Measurements from ENCODE around the gene ADAMTS13.

ADAMTS13 gene

DNA sequence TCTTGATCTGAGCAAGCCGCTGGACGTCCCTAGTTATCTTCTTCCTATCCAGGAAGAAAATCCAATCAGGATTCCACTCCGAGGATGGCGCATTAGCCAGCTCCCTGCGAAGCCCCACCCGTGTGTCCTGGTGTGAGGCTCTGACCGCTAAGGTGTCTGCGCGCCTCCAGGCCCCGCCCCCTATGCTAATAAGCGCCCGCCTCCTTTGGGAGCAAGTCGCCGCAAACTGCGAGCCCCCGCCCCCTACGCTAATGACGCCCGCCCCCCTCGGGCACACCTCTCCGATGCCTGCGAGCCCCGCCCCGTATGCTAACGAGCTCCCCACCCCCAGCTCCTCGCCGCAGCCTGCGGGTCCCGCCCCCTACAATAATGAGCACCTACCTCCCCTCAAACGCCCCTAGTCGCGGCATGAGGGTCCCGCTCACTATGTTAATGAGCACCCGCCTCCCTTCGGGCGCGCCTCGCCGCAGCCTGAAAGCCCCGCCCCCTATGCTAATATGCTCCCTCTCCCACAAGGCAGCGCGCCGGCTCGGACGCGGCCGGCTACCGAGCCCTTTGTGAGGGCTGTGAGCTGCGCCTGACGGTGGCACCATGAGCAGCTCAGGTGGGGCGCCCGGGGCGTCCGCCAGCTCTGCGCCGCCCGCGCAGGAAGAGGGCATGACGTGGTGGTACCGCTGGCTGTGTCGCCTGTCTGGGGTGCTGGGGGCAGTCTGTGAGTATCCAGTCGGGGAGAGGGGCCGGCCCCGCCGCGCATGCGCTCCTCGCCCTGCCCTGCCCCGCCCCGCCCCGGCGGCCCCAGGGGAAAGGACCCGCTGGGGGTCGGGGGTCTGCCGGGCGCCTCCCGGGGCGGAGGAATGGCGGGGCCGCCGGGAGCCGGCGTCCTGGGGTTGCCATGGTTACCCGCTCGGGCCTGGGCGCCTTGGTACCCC is 37.6 kb downstream of the ADAMTS13 start, which contains the start of gene CACFD1:
Gene CACFD1, plus strand, starts transcription at position 503 of the 929 bp plus-strand sequence. Its CDS starts 89 bp downstream, at position 592.
- peak within 1 kb of the TSS; percentile 74 for H3K4me3 ChIP-seq (ENCODE audit: low read length)

DNA sequence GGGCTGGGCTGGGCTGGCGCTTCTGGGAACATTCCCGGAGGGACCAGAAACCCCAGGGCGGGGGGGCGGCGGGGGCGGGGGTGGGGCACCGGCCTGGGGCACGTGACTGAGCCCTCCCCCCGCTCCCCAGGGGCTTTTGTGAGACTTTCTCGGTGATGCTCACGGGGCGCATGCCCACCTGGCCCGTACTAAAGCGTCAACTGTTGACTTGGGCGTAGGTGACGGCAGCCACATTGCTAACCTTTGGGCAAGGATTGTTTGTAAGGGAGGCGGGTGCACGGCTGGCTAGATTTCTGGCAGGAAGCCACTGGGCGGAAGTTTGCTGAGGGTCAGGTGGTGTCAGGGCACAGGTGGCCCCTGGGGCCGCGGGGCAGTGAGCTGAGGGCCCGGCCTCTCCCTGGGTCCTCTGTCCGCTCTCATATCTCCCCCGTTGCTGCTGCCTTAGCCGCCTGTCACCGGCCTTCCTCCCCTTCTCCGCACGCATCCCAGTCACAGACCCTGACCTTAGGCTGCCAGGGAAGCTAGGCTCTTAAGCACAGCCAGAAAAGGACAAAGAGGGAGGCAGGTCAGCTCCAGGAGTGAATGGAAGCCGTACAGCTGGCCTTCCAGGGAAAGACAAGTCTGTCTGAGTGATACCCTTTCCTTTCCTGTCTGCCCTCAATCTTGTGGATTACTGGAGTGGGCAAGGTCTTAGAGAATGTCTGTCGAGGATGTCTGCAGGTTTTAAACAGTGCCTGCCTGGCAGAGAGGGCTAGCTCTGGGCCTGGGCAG is 38.4 kb downstream of the ADAMTS13 start:
- peak overlapping the region; percentile 74; the same call in 1 of the 2 replicates for H3K4me3 ChIP-seq (ENCODE audit: low read length)
- TF ChIP-seq ZNF274 (IDR thresholded peaks at IDR 0.05; ENCODE audit: low read depth, low read length): no peak

More for the DNA sequence above, 37.6 kb downstream of the ADAMTS13 start, which contains the start of gene CACFD1:
- no peak for TF ChIP-seq ZNF274 (IDR thresholded peaks at IDR 0.05; ENCODE audit: low read depth, low read length)

DNA sequence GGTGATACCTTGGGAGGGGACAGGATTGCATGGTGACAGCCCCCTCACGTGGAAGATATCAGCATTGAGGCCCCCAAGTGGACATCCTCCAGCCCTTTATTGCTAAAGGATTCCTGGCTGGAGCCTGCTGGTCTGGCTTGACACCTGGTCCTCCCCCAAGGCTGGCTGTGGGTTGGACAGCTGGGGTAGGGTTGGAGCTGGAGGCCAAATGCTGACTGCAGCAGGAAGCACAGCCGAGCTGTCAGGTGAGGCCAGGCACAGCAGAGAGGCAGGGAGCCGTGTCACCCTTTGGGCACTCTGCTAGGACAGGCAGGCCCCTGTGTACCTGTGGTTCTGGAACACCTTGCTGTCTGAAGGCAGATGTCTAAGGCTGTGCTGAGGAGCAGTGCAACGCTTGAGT is 39.8 kb downstream of the ADAMTS13 start:
- no peak for TF ChIP-seq ZNF274 (IDR thresholded peaks at IDR 0.05; ENCODE audit: low read depth, low read length)
- no peak overlapping the region for H3K4me3 ChIP-seq (ENCODE audit: low read length)

DNA sequence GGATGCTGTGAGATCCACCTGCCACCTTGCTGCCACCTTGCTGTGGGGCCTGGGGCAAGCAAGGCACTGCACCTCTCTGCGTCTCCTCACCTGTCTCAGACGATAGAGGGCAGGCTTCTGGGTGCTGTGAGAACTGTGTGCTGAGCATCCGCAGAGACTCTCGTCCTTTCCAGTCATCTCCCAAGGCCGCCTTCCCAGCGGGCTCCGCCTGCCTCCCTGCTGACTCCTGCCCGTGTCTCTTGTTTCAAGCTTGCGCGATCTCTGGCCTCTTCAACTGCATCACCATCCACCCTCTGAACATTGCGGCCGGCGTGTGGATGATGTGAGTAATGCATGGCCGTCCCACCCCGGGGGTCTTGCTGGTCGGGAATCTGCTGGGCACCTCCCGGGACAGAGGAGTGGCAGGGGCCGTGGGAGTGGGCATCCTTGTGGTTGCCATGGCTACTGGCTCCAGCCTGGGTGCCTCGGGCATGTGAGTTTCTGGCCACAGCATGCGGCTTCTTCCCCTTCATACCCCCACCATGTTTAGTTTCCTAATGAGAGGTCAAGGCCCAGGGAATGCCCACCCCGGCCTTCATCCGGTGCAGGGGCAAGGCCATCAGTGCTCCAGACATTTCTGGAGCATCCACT is 41.2 kb downstream of the ADAMTS13 start:
- TF ChIP-seq ZNF274 (IDR thresholded peaks at IDR 0.05; ENCODE audit: low read depth, low read length): no peak
- H3K4me3 ChIP-seq (ENCODE audit: low read length): no peak overlapping the region

DNA sequence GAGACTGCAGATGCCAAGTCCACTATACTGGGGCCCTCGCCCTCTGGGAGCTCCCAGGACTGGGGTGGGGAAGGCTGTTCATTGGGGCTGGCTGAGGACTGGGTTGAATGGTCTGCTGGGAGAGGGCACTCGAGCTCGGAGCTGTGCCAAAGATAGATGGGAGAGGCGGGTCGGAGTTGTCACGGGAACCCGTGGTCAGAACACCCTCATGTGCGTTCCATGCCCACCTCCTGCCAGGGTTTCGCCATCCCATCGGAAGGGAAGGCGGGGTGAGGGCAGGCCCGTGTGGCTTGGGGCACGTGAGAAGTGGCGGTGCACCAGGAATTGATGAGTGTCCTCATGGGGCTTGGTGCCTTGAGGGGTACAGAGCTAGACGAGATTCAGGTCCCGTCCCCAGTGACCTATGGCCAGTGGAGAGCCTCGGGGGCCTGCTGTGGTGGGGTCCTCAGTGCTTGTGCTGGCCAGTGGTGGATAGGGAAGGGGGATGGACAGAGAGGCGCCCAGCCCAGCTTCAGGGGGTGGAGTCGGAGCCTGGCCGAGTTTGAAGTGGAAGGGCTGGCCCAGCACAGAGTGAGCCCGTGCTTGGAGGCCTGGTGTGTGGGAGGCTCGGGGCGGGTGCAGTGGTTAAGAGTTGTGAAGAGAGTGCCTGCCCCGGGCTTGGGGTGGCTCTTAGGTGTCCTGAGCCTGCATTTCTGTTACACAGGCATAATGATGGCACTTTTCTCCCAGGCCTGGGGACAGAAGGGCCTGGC is 41.9 kb downstream of the ADAMTS13 start:
- TF ChIP-seq ZNF274 (IDR thresholded peaks at IDR 0.05; ENCODE audit: low read depth, low read length): no peak

DNA sequence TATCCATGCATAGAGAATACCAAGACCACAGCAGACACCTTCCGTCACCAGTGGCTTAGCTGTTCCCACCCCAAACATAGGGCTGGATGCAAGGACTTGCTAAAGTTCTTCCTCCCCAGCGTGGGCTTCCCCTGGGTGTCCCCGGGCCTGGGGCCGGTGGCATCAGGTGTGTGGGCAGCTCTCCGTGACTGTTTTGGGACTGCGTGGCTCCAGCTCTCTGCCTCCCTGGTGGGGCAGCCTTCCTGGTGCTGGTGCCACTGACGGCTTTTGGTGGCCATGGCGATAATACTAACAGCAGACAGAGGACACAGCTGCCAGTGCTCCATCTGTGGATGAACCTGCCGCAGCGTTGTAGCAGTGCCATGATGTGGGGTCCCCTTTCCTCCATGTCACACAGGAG is 42.5 kb downstream of the ADAMTS13 start:
- no peak for TF ChIP-seq ZNF274 (IDR thresholded peaks at IDR 0.05; ENCODE audit: low read depth, low read length)

More for the DNA sequence above, 41.9 kb downstream of the ADAMTS13 start:
- H3K4me3 ChIP-seq (ENCODE audit: low read length): no peak overlapping the region

DNA sequence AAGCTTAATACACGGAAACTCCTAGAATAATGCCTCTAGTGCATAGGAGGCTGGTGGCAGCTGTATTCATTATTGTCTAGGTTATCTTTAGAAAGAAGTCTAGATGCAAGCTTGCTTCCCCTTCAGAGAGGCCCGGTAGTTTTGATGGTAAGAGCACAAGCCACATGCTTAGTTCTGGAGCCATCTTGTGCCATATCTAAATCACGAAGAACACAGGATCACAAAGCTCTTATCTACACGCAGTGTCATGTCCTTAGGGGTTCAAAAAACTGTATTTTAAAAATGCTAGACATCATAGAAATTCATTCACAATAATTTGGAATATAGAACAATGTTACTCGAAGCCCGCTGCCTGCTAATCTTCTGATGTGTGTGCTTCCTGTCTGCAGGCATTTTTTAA is 43.8 kb downstream of the ADAMTS13 start:
- no peak for TF ChIP-seq ZNF274 (IDR thresholded peaks at IDR 0.05; ENCODE audit: low read depth, low read length)
- no peak overlapping the region for H3K4me3 ChIP-seq (ENCODE audit: low read length)

More for the DNA sequence above, 42.5 kb downstream of the ADAMTS13 start:
- no peak overlapping the region for H3K4me3 ChIP-seq (ENCODE audit: low read length)

DNA sequence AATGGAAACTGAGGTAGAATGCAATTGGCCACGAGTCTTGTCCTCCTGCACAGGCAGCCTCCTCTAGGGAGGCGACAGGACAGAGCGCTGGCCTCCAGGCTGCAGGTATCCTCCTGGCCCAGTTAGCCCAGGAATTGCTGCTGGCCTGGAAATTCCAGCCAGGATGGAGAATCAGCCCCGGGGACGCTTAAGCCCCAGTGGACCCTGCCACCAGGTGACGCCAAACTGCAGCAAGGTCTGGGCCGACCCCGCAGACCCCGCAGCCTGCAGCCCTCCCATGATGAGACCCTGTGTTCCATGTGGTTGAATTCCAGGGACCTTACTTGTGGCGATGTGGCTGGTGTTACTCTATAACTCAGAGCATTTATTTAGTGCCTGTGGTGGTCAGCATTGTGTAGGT is 44.9 kb downstream of the ADAMTS13 start:
- H3K4me3 ChIP-seq (ENCODE audit: low read length): no peak overlapping the region
- TF ChIP-seq ZNF274 (IDR thresholded peaks at IDR 0.05; ENCODE audit: low read depth, low read length): no peak

DNA sequence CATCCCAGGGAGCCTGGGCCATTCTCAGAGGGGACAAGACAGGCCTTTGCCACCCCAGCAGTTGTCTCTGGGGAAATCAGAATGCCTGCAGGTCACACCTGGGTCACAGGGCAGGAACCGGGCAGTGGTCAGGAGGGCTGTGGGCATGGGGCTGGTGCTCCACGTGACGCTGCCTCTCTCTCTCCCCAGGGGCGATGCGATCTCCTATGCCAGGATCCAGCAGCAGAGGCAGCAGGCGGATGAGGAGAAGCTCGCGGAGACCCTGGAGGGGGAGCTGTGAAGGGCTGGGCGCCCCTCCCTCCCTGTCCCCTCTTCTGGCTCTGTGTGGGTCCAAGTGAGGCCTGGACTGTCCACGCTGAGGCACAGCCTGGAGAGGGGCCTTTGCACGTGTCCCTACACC is 46.2 kb downstream of the ADAMTS13 start:
- H3K4me3 ChIP-seq (ENCODE audit: low read length): no peak overlapping the region
- TF ChIP-seq ZNF274 (IDR thresholded peaks at IDR 0.05; ENCODE audit: low read depth, low read length): no peak

DNA sequence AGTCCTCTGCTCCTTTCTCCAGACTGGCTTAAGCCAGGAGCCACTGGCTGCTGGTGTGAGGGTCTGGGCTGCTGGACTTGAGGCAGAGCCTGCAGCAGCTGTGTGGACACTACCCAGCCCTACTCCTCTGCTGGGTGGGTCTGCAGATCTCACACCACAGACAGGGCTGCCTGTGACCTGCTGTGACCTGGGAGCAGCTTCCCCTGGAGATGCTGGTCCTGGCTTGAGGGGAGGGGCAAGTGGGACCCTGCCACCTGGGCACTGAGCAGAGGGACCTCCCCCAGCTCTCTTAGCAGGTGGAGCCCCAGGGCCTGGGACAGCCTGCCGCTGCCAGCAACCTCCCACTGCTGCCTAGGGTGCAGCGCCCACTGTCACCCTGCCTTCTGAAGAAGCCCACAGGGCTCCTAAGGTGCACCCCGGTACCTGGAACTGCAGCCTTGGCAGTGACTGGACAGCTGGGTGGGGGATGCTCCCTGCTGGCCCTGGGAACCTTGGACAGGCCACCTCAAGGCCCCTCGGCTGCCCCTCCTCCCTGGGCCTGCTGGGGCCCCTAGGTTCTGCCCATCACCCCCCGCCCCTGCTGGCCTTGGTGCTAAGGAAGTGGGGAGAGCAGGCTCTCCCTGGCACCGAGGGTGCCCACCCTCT is 46.7 kb downstream of the ADAMTS13 start:
- H3K4me3 ChIP-seq (ENCODE audit: low read length): no peak overlapping the region
- no peak for TF ChIP-seq ZNF274 (IDR thresholded peaks at IDR 0.05; ENCODE audit: low read depth, low read length)

DNA sequence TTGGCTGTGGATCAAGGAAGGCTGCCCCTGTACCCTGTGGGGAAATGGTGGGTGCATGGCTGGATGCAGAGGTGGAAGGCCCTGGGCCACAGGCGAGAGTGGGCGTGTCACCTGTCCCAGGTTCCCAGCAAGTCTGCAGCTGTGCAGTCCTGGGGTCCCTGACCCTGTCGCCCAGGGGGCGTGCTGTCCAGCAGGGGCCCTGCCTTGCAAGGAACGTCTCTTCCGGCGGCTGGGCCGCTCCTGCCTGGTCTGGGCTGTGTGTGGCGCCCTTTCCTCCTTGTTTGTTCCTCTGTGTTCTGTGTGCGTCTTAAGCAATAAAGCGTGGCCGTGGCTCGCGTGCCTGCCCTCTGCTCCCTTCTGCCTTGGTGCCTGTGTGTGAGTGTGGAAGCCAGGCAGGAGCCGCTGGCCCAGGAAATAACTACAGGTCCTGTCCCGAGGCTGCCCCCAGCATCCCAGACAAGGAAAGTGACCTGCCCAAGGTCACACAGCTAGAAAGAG is 48.3 kb downstream of the ADAMTS13 start:
- H3K4me3 ChIP-seq (ENCODE audit: low read length): no peak overlapping the region
- no peak for TF ChIP-seq ZNF274 (IDR thresholded peaks at IDR 0.05; ENCODE audit: low read depth, low read length)

DNA sequence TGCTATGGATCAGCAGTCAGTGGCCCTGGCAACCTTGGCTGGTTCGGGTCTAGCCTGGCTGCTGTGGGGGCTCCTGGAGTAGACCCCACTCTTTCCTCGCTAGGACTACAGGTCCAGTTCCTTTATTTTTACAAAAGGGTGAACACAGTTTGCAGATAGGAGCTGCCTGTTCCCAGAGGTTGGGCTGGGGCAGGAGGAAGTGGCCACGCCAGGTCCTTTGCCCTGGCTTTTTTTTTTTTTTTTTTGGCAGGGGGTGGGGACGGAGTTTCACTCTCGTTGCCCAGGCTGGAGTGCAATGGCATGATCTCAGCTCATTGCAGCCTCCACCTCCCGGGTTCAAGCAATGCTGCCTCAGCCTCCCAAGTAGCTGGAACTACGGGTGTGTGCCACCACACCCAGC is 48.8 kb downstream of the ADAMTS13 start:
- no peak for TF ChIP-seq ZNF274 (IDR thresholded peaks at IDR 0.05; ENCODE audit: low read depth, low read length)
- no peak overlapping the region for H3K4me3 ChIP-seq (ENCODE audit: low read length)

Data from GM08714 (cell line).